Stimulated activated CD4-positive, alpha-beta T cell treated with anti-CD3 and anti-CD28 coated beads, Interleukin-12 subunit alpha, Interleukin-12 subunit beta, amount 100 ng/mL, for 24 hours (primary cell): ENCODE results near the gene ITCH.

Experiments used
- DNase-seq, 2 experiments: peaks; one replicate each; pipeline ENCODE4 v3.0.0-alpha.2; 2020; ENCODE audit warnings: low read depth in 2 of 2

The ITCH gene

DNA sequence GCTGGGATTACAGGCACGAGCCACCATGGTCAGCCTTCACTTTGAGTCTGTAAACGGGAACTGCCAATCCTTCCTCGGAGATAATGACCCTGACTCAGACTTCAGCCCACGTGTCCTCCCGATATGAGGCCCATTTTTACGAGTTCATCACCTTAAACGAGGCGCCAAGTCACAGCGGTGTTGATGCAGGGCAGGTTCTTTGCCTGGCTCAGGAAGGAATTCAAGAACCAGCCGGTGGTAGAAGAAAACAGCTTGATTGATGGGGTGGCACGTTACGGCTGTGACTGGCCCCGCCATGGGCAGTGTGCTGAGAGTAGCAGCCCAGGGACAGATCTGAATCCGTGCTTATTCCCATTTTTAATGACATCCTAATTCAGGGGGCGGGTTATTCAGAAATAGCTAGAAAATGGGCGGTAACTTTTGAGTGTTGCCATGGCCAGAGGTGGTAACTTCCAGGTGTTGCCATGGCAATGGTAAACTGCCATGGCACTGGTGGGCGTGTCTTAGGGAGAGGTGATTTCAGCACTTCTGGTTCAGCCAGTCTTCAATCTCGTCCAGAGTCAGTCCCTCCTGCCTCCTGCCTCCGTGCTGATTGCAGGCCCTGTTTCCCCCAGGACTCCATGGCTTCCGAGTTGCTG lies 186.3 kb downstream of the ITCH start:
- no peak for DNase-seq

DNA sequence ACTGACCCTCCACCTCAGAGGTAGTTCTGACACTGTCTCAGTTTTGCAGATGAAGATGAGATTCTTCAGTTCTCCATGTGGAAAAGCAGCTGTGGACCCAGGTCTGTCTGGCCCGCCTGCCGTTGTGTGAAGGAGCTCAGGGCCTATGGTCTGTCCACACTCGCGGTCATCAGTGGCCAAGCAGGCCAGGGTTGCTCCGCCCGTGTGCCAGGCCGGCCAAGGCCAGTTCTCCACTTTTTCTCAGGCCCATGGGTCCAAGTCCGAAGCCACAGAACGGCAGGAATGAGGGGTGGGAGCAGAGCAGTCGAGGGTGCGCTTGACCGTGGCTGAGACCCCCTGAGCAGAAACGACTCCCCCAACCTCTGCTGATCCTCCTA lies 186.8 kb downstream of the ITCH start:
- DNase-seq: no peak

DNA sequence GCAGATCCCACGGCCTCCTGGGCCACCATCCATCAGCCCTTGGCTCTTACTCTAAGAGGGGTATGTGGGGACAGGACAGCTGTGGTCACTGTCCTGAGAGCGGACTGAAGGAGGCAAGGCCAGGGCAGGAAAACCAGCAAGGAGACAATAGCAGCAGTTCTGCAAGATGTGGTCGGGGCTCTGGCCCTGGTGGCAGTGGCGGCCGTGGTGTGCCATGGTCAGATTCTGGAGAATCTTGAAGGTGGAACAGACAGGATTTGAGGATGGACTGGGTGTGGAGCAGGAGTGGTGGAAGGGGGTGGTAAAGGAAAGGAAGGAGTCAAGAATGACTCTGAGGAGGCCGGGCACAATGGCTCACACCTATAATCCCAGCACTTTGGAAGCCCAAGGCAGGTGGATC lies 189.5 kb downstream of the ITCH start:
- DNase-seq: no peak

DNA sequence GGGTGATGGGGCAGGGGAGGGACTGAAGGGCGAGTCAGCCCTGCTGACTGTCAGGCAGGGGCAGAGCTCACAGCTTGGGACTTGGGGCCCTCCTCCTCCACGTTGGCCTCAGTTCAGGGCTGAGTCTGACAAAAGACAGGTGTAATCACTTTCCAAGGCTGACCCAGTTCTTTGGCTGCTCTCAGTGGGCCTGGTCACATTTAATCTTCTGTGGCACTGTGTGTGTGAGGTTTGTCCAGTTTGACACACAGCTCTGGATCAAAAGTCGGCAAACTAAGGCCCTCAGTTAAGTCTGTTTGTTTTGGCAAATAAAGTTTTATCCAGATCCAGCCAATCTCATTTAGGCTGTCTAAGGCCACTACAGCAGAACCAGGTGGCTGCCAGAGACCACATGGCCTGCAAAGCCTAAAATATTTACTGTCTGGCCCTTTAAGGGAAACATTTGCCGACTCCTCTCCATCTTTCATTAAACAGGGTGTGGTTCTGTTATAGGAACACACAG lies 190.3 kb downstream of the ITCH start:
- no peak for DNase-seq

DNA sequence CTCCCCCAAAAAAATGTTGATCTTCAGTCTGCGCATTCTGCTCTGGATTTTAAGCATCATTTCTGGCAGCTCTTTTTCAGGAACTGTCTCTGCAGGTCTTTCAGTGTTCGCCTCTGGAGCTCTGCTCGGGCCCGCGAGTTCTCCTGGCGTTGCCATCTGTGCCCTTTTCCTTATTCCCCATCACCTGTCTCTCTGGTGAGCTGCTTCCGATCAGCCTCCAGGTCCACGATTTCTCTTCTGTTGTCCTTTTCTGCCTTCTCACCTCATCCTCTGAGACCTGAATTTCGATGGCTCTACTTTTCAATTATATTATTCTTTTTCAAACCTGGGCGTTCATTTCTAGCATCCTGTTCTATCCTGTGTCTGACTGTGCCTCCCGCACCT lies 194.9 kb downstream of the ITCH start:
- no peak for DNase-seq

DNA sequence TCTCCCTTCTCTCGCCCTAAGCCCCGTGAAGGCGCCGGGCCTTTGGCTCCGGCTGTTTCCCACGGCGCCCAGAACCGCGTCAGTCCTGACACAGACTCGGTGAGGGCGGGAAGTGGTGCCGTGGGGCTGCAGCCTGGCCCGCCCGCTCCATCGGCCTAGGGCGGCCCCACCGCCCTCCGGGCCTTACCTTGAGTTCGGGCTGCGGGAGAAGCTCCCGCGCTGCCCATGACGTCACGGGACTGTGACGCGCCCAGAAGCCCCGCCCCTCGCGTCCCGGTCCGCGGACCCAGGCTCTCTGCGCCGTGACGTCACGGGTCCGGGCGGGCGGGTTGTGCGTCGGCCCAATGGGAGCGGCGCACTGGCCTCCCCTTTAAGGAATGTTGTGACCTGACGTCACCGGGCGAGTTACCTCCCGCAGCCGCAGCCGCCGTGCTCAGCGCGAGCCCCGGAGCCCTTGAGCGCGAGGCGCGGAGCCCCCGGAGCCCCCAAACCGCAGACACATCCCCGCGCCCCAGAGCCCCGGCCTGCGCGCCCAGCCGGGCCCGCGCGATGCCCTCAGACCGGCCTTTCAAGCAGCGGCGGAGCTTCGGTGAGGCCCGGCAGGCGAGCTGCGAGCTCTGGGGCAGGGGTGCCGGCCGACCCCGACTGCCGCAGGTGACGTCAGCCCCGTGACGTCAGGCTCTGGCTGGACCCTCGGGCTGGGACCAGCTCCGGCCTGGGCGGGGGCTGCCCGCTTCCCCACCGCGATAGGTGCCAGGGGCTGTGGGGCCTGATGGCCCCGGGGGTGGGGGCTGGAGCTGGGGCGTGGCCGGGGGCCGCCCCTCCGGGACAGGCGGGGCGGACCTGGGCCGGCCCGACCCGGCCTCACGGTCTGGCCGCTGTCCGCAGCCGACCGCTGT lies 195.5 kb downstream of the ITCH start, which contains the start of gene MAP1LC3A:
Gene MAP1LC3A (plus strand): TSS at position 399 of the 899 bp plus-strand sequence. CDS start 151 bp downstream, at position 550.
- DNase-seq: peak; percentile 83 to 85

DNA sequence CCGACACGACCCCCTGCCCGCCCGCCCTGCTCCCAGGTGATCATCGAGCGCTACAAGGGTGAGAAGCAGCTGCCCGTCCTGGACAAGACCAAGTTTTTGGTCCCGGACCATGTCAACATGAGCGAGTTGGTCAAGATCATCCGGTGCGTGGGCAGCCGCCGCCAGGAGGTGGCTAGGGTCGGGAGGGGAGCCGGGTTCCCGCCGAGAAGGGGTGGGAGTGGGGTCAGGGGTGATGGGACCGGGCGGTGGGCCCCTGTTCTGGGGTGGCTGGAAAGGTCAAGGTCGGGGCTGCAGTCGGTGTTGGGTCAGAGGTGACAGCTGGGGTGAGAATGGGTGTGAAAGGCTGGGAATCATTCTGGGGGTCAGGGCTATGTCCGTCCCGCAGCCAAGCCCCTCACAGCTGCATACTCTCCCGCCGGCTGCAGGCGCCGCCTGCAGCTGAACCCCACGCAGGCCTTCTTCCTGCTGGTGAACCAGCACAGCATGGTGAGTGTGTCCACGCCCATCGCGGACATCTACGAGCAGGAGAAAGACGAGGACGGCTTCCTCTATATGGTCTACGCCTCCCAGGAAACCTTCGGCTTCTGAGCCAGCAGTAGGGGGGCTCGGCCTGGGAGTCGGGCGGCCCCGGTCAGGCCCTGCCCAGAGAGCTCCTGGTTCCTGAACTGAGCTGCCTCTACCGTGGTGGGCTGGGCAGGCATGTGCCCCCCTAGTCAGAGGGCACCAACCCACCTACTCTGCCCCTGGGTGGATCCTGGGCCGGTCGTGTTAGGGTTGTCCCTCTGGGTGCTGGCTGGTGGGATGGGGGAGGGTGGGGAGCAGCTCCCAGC lies 196.5 kb downstream of the ITCH start:
- no peak for DNase-seq

DNA sequence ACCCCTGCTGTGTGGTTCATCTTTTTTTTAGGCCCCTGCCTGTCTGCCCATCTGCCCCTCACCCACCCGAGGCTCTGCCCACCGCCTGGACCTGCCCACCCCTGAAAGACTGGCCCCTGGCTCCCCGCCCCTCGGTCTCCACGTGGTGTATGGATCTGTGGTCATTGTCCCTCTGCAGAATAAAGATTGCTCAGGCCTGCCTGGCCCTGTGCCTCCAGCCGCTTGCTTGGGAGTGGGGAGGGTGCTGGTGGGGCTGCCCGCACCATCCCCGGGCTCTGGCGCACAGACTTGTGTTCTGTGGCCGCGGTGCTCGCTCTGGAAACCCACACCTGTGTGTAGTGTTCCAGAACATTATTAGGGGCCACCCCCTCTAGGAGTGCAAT lies 197.1 kb downstream of the ITCH start:
- no peak for DNase-seq

DNA sequence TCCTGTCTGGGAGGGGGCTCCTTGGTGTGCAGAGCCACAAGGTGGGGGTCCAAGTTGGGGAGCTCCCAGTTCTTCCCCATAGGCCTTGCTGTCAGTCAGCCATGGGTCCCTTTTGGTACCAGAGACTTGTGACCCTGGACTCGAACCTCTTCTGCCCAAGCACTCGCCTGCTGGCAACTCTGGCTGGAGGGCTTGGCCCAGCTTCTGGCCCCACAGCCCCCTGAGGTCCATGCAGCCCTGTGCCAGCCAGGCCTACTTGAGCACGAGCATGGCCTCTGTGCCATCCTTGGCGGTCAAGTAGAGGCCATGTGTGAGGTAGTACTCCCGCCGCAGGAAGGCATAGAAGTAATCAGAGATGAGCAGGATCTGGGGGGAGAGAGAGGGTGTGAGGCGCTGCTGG lies 197.5 kb downstream of the ITCH start:
- no peak for DNase-seq
